GM23248 (cell line): ENCODE measurements around the gene NID2. TPM values are rescaled to one million over a fixed set of nuclear protein-coding genes. Genes with fewer than 3 reads are reported as not detected.

ENCODE experiments used
- DNase-seq: peaks from one replicate; pipeline ENCODE4 v3.0.0-alpha.2; 2015
- H2AFZ ChIP-seq: fragments of 200-600 bp; sonication (generic); 2 replicates; pipeline ENCODE4 v1.6.1; 2016; ENCODE audit warnings: antibody characterized with exemption
- H3F3A ChIP-seq: fragments of 200-600 bp; sonication (generic); 2 replicates; pipeline ENCODE4 v1.6.1; 2016; ENCODE audit warnings: mild to moderate bottlenecking, antibody characterized with exemption, mixed run types; ENCODE audit not compliant: insufficient read depth
- H3K27ac ChIP-seq: fragments of 200-600 bp; sonication (generic); 2 replicates; pipeline ENCODE4 v1.5.1; 2016; ENCODE audit warnings: mild to moderate bottlenecking
- H3K27me3 ChIP-seq: fragments of 200-600 bp; sonication (generic); replicated peaks from 2 replicates; pipeline ENCODE4 v1.6.1; 2016; ENCODE audit warnings: mild to moderate bottlenecking; ENCODE audit not compliant: insufficient read depth
- H3K36me3 ChIP-seq: fragments of 200-600 bp; sonication (generic); 2 replicates; pipeline ENCODE4 v1.6.1; 2016; ENCODE audit warnings: low read depth, mild to moderate bottlenecking
- H3K4me1 ChIP-seq: fragments of 200-600 bp; sonication (generic); 2 replicates; pipeline ENCODE4 v1.6.1; 2016; ENCODE audit warnings: mild to moderate bottlenecking; ENCODE audit not compliant: insufficient read depth
- H3K4me2 ChIP-seq: fragments of 200-600 bp; sonication (generic); one replicate; pipeline ENCODE4 v1.6.1; 2016; ENCODE audit warnings: mild to moderate bottlenecking; ENCODE audit not compliant: unreplicated experiment
- H3K4me3 ChIP-seq: fragments of 200-600 bp; sonication (generic); 2 replicates; pipeline ENCODE4 v1.5.1; 2016; ENCODE audit warnings: mild to moderate bottlenecking
- H3K79me2 ChIP-seq: fragments of 200-600 bp; sonication (generic); 2 replicates; pipeline ENCODE4 v1.6.1; 2016; ENCODE audit warnings: mild to moderate bottlenecking; ENCODE audit not compliant: insufficient read depth
- H3K9ac ChIP-seq: fragments of 200-600 bp; sonication (generic); 2 replicates; pipeline ENCODE4 v1.6.1; 2016; ENCODE audit warnings: mild to moderate bottlenecking
- H3K9me2 ChIP-seq: fragments of 200-600 bp; sonication (generic); 2 replicates; pipeline ENCODE4 v1.6.1; 2016; ENCODE audit warnings: mixed run types, mild to moderate bottlenecking, moderate library complexity; ENCODE audit not compliant: insufficient read depth
- H3K9me3 ChIP-seq: fragments of 200-600 bp; sonication (generic); one replicate; pipeline ENCODE4 v1.6.1; 2017; ENCODE audit warnings: low read depth
- H4K20me1 ChIP-seq: fragments of 200-600 bp; sonication (generic); 2 replicates; pipeline ENCODE4 v1.6.0; 2016; ENCODE audit not compliant: insufficient read depth
- EZH2 ChIP-seq: fragments of 200-600 bp; sonication (generic); IDR thresholded peaks from 2 replicates; pipeline ENCODE4 v1.6.1; 2018; ENCODE audit warnings: antibody characterized with exemption, mild to moderate bottlenecking; ENCODE audit not compliant: insufficient read depth, poor library complexity, severe bottlenecking
- EZH2phosphoT487 ChIP-seq: fragments of 200-600 bp; sonication (generic); IDR thresholded peaks from 2 replicates; pipeline ENCODE4 v1.6.1; 2018; ENCODE audit warnings: antibody characterized with exemption, moderate library complexity, mild to moderate bottlenecking, low read depth; ENCODE audit not compliant: insufficient read depth
- WGBS, 2 experiments: methylation state at CpG; one replicate each; pipeline ENCODE4 v1.1.6; 2015 to 2017; ENCODE audit warnings: low lambda C conversion rate in 2 of 2, low coverage in 1 of 2; ENCODE audit errors: missing lambda C conversion rate in 2 of 2; 5-methylcytosine and 5-hydroxymethylcytosine counted together
- in situ Hi-C: fragments of 300-500 bp; cut with MboI; formaldehyde crosslinking; loops from 2 replicates; pipeline ENCODE4 v1.15.0; 2020
- polyA plus RNA-seq: library from polyadenylated mRNA; unstranded; fragments of >200 nt; fragmentation: Nextera tagmentation; extraction: Ambion mirVana; gene quantifications from 2 replicates; pipeline ENCODE4 v1.2.1, GENCODE V29; 2016
- total RNA-seq: library from RNA; depleted of rRNA; stranded (reverse); fragments of >200 nt; shearing (Covaris generic); gene quantifications from 2 replicates; pipeline ENCODE4 v1.2.3, GENCODE V29; 2014

NID2 gene
- total and polyA plus RNA-seq, 2 experiments from 2014 or later, result 39.8 to 59.8 TPM

GRCh38 chr14:52078721-52079120 lies 9.9 kb upstream of the NID2 start:
- no peaks in the 10 kb centered on the region for H4K20me1 ChIP-seq
- in situ Hi-C loops, result no loop called here
- 80 to 81% methylated on average over 2 of the region's 2 CpGs for WGBS, 2 experiments
- peak overlapping the region; percentile 46 for H3K4me2 ChIP-seq
- peak overlapping the region; percentile 98 for H3K27ac ChIP-seq
- no peak overlapping the region; the same call in 1 of the 2 replicates for H3K9ac ChIP-seq
- no peak overlapping the region for H3K4me3 ChIP-seq
- H3K36me3 ChIP-seq, result no peaks in the 10 kb centered on the region
- H3K79me2 ChIP-seq, result no peaks in the 10 kb centered on the region
- H3K9me2 ChIP-seq, result no peaks in the 10 kb centered on the region
- peaks cover 68% of the 10 kb centered on the region for H3K4me1 ChIP-seq
- H3F3A ChIP-seq, result peaks cover 74% of the 10 kb centered on the region
- TF ChIP-seq EZH2phosphoT487 (no peak), EZH2 (no peak)
- DNase-seq, result no peak
- no peak overlapping the region for H2AFZ ChIP-seq
- no peaks in the 10 kb centered on the region for H3K9me3 ChIP-seq
- no peaks in the 10 kb centered on the region for H3K27me3 ChIP-seq

DNA sequence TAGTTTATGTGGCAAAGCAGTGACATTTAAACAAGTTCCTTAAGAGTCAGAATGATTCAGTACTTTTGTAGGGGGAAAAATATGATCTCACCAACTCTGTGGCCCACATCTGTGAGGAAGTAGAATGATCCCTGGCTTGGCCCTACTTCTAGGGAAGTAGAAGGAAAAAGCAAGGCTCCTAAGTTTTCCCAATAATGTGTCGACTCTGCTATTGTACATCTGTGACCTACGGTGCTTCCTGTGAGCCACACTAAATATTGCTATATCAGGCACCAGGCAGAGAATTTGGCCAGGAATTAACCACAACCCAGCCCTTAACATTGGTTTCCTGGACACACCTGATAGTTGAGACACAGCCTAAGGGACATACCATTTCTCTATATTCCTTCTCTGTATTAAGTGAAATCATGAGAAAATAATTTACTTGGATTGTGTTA lies 9.3 kb upstream of the NID2 start:
- H3K4me1 ChIP-seq, result peaks cover 74% of the 10 kb centered on the region
- no peaks in the 10 kb centered on the region for H3K36me3 ChIP-seq
- no peak overlapping the region for H3K4me3 ChIP-seq
- WGBS, 2 experiments, result 38 to 45% methylated on average over 2 of the region's 2 CpGs
- DNase-seq, result peak; percentile 71
- no peak overlapping the region for H2AFZ ChIP-seq
- no peaks in the 10 kb centered on the region for H3K9me3 ChIP-seq
- H3K9ac ChIP-seq, result peak overlapping the region; percentile 47
- in situ Hi-C loops, result no loop called here
- peak overlapping the region; percentile 28 for H3K4me2 ChIP-seq
- H3F3A ChIP-seq, result peaks cover 80% of the 10 kb centered on the region
- H3K9me2 ChIP-seq, result no peaks in the 10 kb centered on the region
- no peak for TF ChIP-seq EZH2phosphoT487
- no peak for TF ChIP-seq EZH2
- H3K27me3 ChIP-seq, result no peaks in the 10 kb centered on the region
- peak overlapping the region; percentile 98 for H3K27ac ChIP-seq
- no peaks in the 10 kb centered on the region for H3K79me2 ChIP-seq
- no peaks in the 10 kb centered on the region for H4K20me1 ChIP-seq

DNA sequence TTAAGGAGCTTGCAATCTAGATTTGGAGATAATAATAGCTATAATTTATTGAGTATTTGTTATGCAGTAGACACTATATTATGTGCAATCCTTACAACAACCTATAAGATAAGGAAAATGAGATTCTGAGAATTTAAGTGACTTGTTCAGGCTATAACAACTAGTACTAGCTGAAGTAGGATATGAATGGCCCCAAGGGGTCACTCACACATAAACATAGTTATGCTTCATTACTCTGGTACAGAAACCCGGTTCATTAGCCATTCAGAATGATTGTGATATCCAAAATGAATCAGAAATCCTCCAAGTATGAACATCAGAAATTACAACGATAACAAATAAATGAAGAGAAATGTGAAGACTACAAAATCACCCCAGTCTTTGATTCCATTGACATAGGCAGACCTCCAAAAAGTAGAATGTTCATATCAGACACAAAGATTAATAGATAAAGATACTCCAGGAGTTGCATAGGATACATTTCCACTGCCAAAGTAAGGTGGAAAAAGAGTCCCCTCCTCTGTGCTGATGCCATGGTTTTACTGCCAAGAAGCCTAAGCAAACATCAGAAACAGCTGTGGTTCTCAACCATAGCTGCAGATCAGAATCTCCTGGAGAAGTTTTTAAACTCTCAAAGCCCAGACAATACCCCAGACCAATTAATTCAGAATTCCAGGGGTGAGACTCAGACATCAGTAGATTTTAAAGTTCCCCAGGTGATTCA lies 8.6 kb upstream of the NID2 start:
- 49% methylated on average over 2 of the region's 2 CpGs for WGBS, 2 experiments
- TF ChIP-seq EZH2 (no peak), EZH2phosphoT487 (no peak)
- peak overlapping the region; percentile 28 for H3K4me2 ChIP-seq
- H3K27ac ChIP-seq, result peak overlapping the region; percentile 98
- H3K4me3 ChIP-seq, result no peak overlapping the region
- in situ Hi-C loops, result no loop called here
- DNase-seq, result peak; percentile 24
- no peaks in the 10 kb centered on the region for H3K9me3 ChIP-seq
- H3K9ac ChIP-seq, result peak overlapping the region; percentile 47
- no peaks in the 10 kb centered on the region for H4K20me1 ChIP-seq
- H2AFZ ChIP-seq, result no peak overlapping the region
- no peaks in the 10 kb centered on the region for H3K9me2 ChIP-seq
- H3F3A ChIP-seq, result peaks cover 87% of the 10 kb centered on the region
- H3K36me3 ChIP-seq, result no peaks in the 10 kb centered on the region
- H3K79me2 ChIP-seq, result no peaks in the 10 kb centered on the region
- no peaks in the 10 kb centered on the region for H3K27me3 ChIP-seq
- peaks cover 81% of the 10 kb centered on the region for H3K4me1 ChIP-seq

- Histone ChIP-seq H3K4me1 (peaks cover 84% of the 10 kb centered on the region), H3K36me3 (no peaks in the 10 kb centered on the region), H3F3A (peaks cover 90% of the 10 kb centered on the region), H3K4me2 (peak overlapping the region; percentile 33), H3K9ac (peak overlapping the region; percentile 19), H2AFZ (no peak overlapping the region), H4K20me1 (no peaks in the 10 kb centered on the region), H3K9me3 (no peaks in the 10 kb centered on the region), H3K27me3 (no peaks in the 10 kb centered on the region), H3K9me2 (no peaks in the 10 kb centered on the region), H3K27ac (peak overlapping the region; percentile 98), H3K79me2 (no peaks in the 10 kb centered on the region), H3K4me3 (no peak overlapping the region)
- DNase-seq, result peak; percentile 93
- in situ Hi-C loops, result no loop called here
- WGBS, 2 experiments, result 2 to 3% methylated on average over 4 of the region's 4 CpGs
- TF ChIP-seq EZH2phosphoT487 (0 out of 2 replicates have a peak, but pooled peaks have one; percentile 67), EZH2 (no peak)
Observed at GRCh38 chr14:52076334-52076733, 7.5 kb upstream of the NID2 start.
